Mesenchymal stem cell (in vitro differentiated cells and primary cell): ENCODE measurements around the gene CAMK1D.

Experiments used
- DNase-seq: peaks from one replicate; pipeline ENCODE4 v3.0.0-alpha.2; 2013
- H2AFZ ChIP-seq: one replicate; pipeline ENCODE4 v1.6.1; 2013; ENCODE audit warnings: low read depth, mild to moderate bottlenecking, control low read depth, inconsistent platforms, low read length, moderate library complexity
- H2AK5ac ChIP-seq: 2 replicates; pipeline ENCODE4 v1.6.1; 2013; ENCODE audit warnings: low read length, moderate library complexity, mild to moderate bottlenecking, inconsistent platforms; ENCODE audit not compliant: severe bottlenecking
- H2BK120ac ChIP-seq: one replicate; pipeline ENCODE4 v1.6.1; 2013; ENCODE audit warnings: low read depth, mild to moderate bottlenecking, inconsistent platforms, low read length, moderate library complexity
- H2BK12ac ChIP-seq, 2 experiments: one replicate each; pipeline ENCODE4 v1.6.1; 2013; ENCODE audit warnings: inconsistent platforms in 2 of 2, low read length in 2 of 2, mild to moderate bottlenecking in 2 of 2, moderate library complexity in 2 of 2, control low read depth in 1 of 2
- H2BK15ac ChIP-seq: one replicate; pipeline ENCODE4 v1.6.1; 2013; ENCODE audit warnings: mild to moderate bottlenecking, low read depth, inconsistent platforms; ENCODE audit not compliant: poor library complexity, severe bottlenecking
- H2BK5ac ChIP-seq: 2 replicates; pipeline ENCODE4 v1.6.1; 2013; ENCODE audit warnings: low read depth, mild to moderate bottlenecking, low read length, control low read depth, inconsistent platforms; ENCODE audit not compliant: poor library complexity, severe bottlenecking
- H3K14ac ChIP-seq, 2 experiments: one replicate each; pipeline ENCODE4 v1.6.1; 2013; ENCODE audit warnings: inconsistent platforms in 2 of 2, low read length in 2 of 2, control low read depth in 1 of 2, mild to moderate bottlenecking in 1 of 2, moderate library complexity in 1 of 2
- H3K18ac ChIP-seq, 2 experiments: one replicate each; pipeline ENCODE4 v1.6.1; 2013; ENCODE audit warnings: inconsistent platforms in 2 of 2, low read length in 2 of 2, control low read depth in 1 of 2, low read depth in 1 of 2, mild to moderate bottlenecking in 1 of 2
- H3K23ac ChIP-seq, 2 experiments: one replicate each; pipeline ENCODE4 v1.6.1; 2013; ENCODE audit warnings: inconsistent platforms in 2 of 2, low read length in 2 of 2, mild to moderate bottlenecking in 2 of 2, moderate library complexity in 2 of 2, control low read depth in 1 of 2
- H3K27ac ChIP-seq: 2 replicates; pipeline ENCODE4 v1.5.1; 2013; ENCODE audit warnings: mild to moderate bottlenecking, moderate library complexity, low read length, control low read depth, inconsistent platforms; ENCODE audit not compliant: poor library complexity, severe bottlenecking
- H3K27me3 ChIP-seq, 2 experiments: 2 replicates each; pipeline versions ENCODE4 v1.6.1 to v1.7.0; 2013; ENCODE audit warnings: low read length in 2 of 2, mild to moderate bottlenecking in 2 of 2, moderate library complexity in 2 of 2, control low read depth in 1 of 2, inconsistent platforms in 1 of 2; ENCODE audit not compliant: control insufficient read depth in 1 of 2, insufficient read depth in 1 of 2
- H3K36me3 ChIP-seq, 2 experiments: 2 replicates each; pipeline versions ENCODE4 v1.6.1 to v1.7.0; 2013; ENCODE audit warnings: low read length in 2 of 2, control low read depth in 1 of 2, inconsistent platforms in 1 of 2, low read depth in 1 of 2, mild to moderate bottlenecking in 1 of 2; ENCODE audit not compliant: insufficient read depth in 2 of 2, control insufficient read depth in 1 of 2
- H3K4ac ChIP-seq, 2 experiments: one replicate each; pipeline ENCODE4 v1.6.1; 2013; ENCODE audit warnings: inconsistent platforms in 2 of 2, low read length in 2 of 2, mild to moderate bottlenecking in 2 of 2, moderate library complexity in 2 of 2, control low read depth in 1 of 2, low read depth in 1 of 2
- H3K4me1 ChIP-seq: 2 replicates; pipeline ENCODE4 v1.6.1; 2013; ENCODE audit warnings: low read depth, low read length, control low read depth; ENCODE audit not compliant: control insufficient read depth, insufficient read depth
- H3K4me2 ChIP-seq: 2 replicates; pipeline ENCODE4 v1.6.1; 2013; ENCODE audit warnings: low read length, mild to moderate bottlenecking, inconsistent platforms; ENCODE audit not compliant: poor library complexity, severe bottlenecking
- H3K4me3 ChIP-seq, 2 experiments: 2 replicates each; pipeline versions ENCODE4 v1.5.1 to v1.7.0; 2013; ENCODE audit warnings: low read length in 2 of 2, mild to moderate bottlenecking in 2 of 2, control low read depth in 1 of 2, low read depth in 1 of 2; ENCODE audit not compliant: insufficient read depth in 1 of 2
- H3K79me1 ChIP-seq: replicated peaks from 2 replicates; pipeline ENCODE4 v1.6.1; 2013; ENCODE audit warnings: mild to moderate bottlenecking, control low read depth, low read length, inconsistent platforms; ENCODE audit not compliant: poor library complexity, severe bottlenecking
- H3K9ac ChIP-seq: 2 replicates; pipeline ENCODE4 v1.7.0; 2013; ENCODE audit warnings: mild to moderate bottlenecking, low read length, moderate library complexity
- H3K9me3 ChIP-seq: 2 replicates; pipeline ENCODE4 v1.7.0; 2013; ENCODE audit warnings: mild to moderate bottlenecking, low read length; ENCODE audit not compliant: control insufficient read depth
- H4K8ac ChIP-seq: one replicate; pipeline ENCODE4 v1.6.1; 2013; ENCODE audit warnings: inconsistent platforms, mild to moderate bottlenecking, low read length, moderate library complexity
- H4K91ac ChIP-seq: one replicate; pipeline ENCODE4 v1.6.1; 2013; ENCODE audit warnings: mild to moderate bottlenecking, low read length, inconsistent platforms
- WGBS: methylation state at CpG from one replicate; pipeline ENCODE4 v1.1.7; 2013; ENCODE audit warnings: mixed read lengths; 5-methylcytosine and 5-hydroxymethylcytosine counted together

Gene CAMK1D

GRCh38 chr10:12533151-12533550 lies 183.8 kb downstream of the CAMK1D start:
- H3K9ac ChIP-seq = no peak overlapping the region
- no peak overlapping the region for H3K4me3 ChIP-seq
- peaks cover 0 to 3% of the 10 kb centered on the region in 2 experiments for H3K36me3 ChIP-seq
- WGBS = 33% methylated on average over 3 of the region's 4 CpGs
- no peak overlapping the region for H3K23ac ChIP-seq
- H3K9me3 ChIP-seq = no peaks in the 10 kb centered on the region
- no peak overlapping the region for H2AFZ ChIP-seq
- H3K4ac ChIP-seq = no peak overlapping the region
- no peak overlapping the region for H4K91ac ChIP-seq
- H3K27me3 ChIP-seq = no peaks in the 10 kb centered on the region
- no peak overlapping the region for H3K4me2 ChIP-seq
- H2AK5ac ChIP-seq = no peak overlapping the region
- H3K14ac ChIP-seq = no peak overlapping the region
- no peak overlapping the region for H2BK5ac ChIP-seq
- H3K4me1 ChIP-seq = peaks cover 4% of the 10 kb centered on the region
- no peak overlapping the region for H2BK120ac ChIP-seq
- peak; percentile 57 for DNase-seq
- no peak overlapping the region for H2BK15ac ChIP-seq
- H3K27ac ChIP-seq = no peak overlapping the region
- peaks cover 49% of the 10 kb centered on the region for H3K79me1 ChIP-seq
- H2BK12ac ChIP-seq = no peak overlapping the region
- no peak overlapping the region for H3K18ac ChIP-seq
- no peak overlapping the region for H4K8ac ChIP-seq

GRCh38 chr10:12533723-12534122 lies 184.4 kb downstream of the CAMK1D start:
- no peak for DNase-seq

GRCh38 chr10:12534824-12535223 lies 185.5 kb downstream of the CAMK1D start:
- no peak overlapping the region for H3K9ac ChIP-seq
- H2AK5ac ChIP-seq = no peak overlapping the region
- no peaks in the 10 kb centered on the region for H3K27me3 ChIP-seq
- no peak overlapping the region for H2AFZ ChIP-seq
- peaks cover 8% of the 10 kb centered on the region for H3K4me1 ChIP-seq
- WGBS = 54% methylated on average over 9 of the region's 9 CpGs
- H3K18ac ChIP-seq = no peak overlapping the region
- no peak overlapping the region for H3K14ac ChIP-seq
- H2BK120ac ChIP-seq = peak overlapping the region; percentile 35
- no peak overlapping the region for H3K4me2 ChIP-seq
- H3K4me3 ChIP-seq = no peak overlapping the region
- no peaks in the 10 kb centered on the region for H3K9me3 ChIP-seq
- H2BK12ac ChIP-seq = no peak overlapping the region
- peak overlapping the region; percentile 50 for H4K8ac ChIP-seq
- H4K91ac ChIP-seq = peak overlapping the region; percentile 80
- DNase-seq = peak; percentile 58
- H2BK5ac ChIP-seq = no peak overlapping the region
- no peak overlapping the region for H3K4ac ChIP-seq
- H3K23ac ChIP-seq = no peak overlapping the region
- peaks cover 0 to 3% of the 10 kb centered on the region in 2 experiments for H3K36me3 ChIP-seq
- no peak overlapping the region for H2BK15ac ChIP-seq
- peaks cover 52% of the 10 kb centered on the region for H3K79me1 ChIP-seq
- H3K27ac ChIP-seq = no peak overlapping the region

More at GRCh38 chr10:12533723-12534122, 184.4 kb downstream of the CAMK1D start:
- no peak overlapping the region for H3K14ac ChIP-seq
- peaks cover 0 to 3% of the 10 kb centered on the region in 2 experiments for H3K36me3 ChIP-seq
- whole genome bisulfite sequencing = 100% methylated on average over 2 of the region's 3 CpGs
- no peak overlapping the region for H3K4me2 ChIP-seq
- H2AFZ ChIP-seq = no peak overlapping the region
- no peak overlapping the region for H4K91ac ChIP-seq
- H2BK12ac ChIP-seq = no peak overlapping the region
- no peak overlapping the region for H4K8ac ChIP-seq
- no peak overlapping the region for H2BK15ac ChIP-seq
- H3K27ac ChIP-seq = no peak overlapping the region
- no peak overlapping the region for H3K23ac ChIP-seq
- H3K9me3 ChIP-seq = no peaks in the 10 kb centered on the region
- H2BK120ac ChIP-seq = no peak overlapping the region
- H3K4me3 ChIP-seq = no peak overlapping the region
- H3K18ac ChIP-seq = no peak overlapping the region
- H3K27me3 ChIP-seq = no peaks in the 10 kb centered on the region
- H3K9ac ChIP-seq = no peak overlapping the region
- no peak overlapping the region for H2AK5ac ChIP-seq
- H2BK5ac ChIP-seq = no peak overlapping the region
- peaks cover 4% of the 10 kb centered on the region for H3K4me1 ChIP-seq
- H3K79me1 ChIP-seq = peaks cover 51% of the 10 kb centered on the region
- H3K4ac ChIP-seq = no peak overlapping the region

- Histone ChIP-seq H2BK5ac (no peak overlapping the region), H3K4ac (no peak overlapping the region), H2AFZ (no peak overlapping the region), H2BK120ac (no peak overlapping the region), H3K18ac (no peak overlapping the region), H4K8ac (no peak overlapping the region), H2AK5ac (no peak overlapping the region), H2BK15ac (no peak overlapping the region), H4K91ac (no peak overlapping the region), H3K9ac (no peak overlapping the region), H3K14ac (no peak overlapping the region), H2BK12ac (no peak overlapping the region), H3K27ac (no peak overlapping the region), H3K23ac (no peak overlapping the region), H3K36me3 (no peaks in the 10 kb centered on the region), H3K9me3 (no peaks in the 10 kb centered on the region), H3K4me3 (no peak overlapping the region), H3K79me1 (peaks cover 43% of the 10 kb centered on the region), H3K4me2 (no peak overlapping the region), H3K4me1 (peaks cover 8% of the 10 kb centered on the region), H3K27me3 (no peaks in the 10 kb centered on the region)
- DNase-seq = peak; percentile 42
Measured at GRCh38 chr10:12535656-12536055, 186.3 kb downstream of the CAMK1D start.
